MCF 10A (cell line): ENCODE results near the gene VCAM1. TPM values are rescaled to one million over a fixed set of nuclear protein-coding genes. Genes with fewer than 3 reads are reported as not detected.

ENCODE experiments used
- BruUV-seq: library from RNA; stranded (reverse); fragments of 400-500 nt; replicated peaks from 2 replicates; lab custom pipeline; 2021; lab: Mats Ljungman, UMichigan
- CTCF ChIA-PET: fragments of 300-600 bp; sonication (Branson Sonifier 250); formaldehyde crosslinking; extraction: SDS; loops from one replicate; lab custom pipeline; 2021; ENCODE audit warnings: antibody characterized with exemption, inconsistent platforms; lab: Yijun Ruan, JAX
- POLR2A ChIA-PET: fragments of 300-600, 350-650 bp; sonication (Branson Sonifier 250); formaldehyde crosslinking; extraction: SDS; loops from one replicate; lab custom pipeline; 2020; ENCODE audit warnings: antibody characterized with exemption, inconsistent platforms; lab: Yijun Ruan, JAX
- DNase-seq: peaks from one replicate; pipeline ENCODE4 v3.0.0-alpha.2; 2018; ENCODE audit not compliant: unreplicated experiment
- H3K27ac Mint-ChIP-seq: one replicate; pipeline ENCODE4 v1.8.0; 2022; ENCODE audit warnings: mild to moderate bottlenecking, low read depth, mixed read lengths; ENCODE audit not compliant: unreplicated experiment
- H3K27me3 Mint-ChIP-seq: one replicate; pipeline ENCODE4 v1.8.0; 2022; ENCODE audit warnings: mixed read lengths; ENCODE audit not compliant: insufficient read depth, unreplicated experiment
- H3K36me3 Mint-ChIP-seq: one replicate; pipeline ENCODE4 v1.8.0; 2022; ENCODE audit warnings: mild to moderate bottlenecking, moderate library complexity, mixed read lengths; ENCODE audit not compliant: insufficient read depth, unreplicated experiment
- H3K4me1 Mint-ChIP-seq: one replicate; pipeline ENCODE4 v1.8.0; 2022; ENCODE audit warnings: mixed read lengths; ENCODE audit not compliant: insufficient read depth, unreplicated experiment
- H3K4me3 Mint-ChIP-seq: one replicate; pipeline ENCODE4 v1.8.0; 2022; ENCODE audit warnings: mild to moderate bottlenecking, moderate library complexity, mixed read lengths; ENCODE audit not compliant: unreplicated experiment
- H3K9me3 Mint-ChIP-seq: one replicate; pipeline ENCODE4 v1.8.0; 2022; ENCODE audit warnings: mixed read lengths; ENCODE audit not compliant: unreplicated experiment
- intact Hi-C: fragments of 100-400 bp; cut with micrococcal nuclease; formaldehyde crosslinking; loops from 2 replicates; pipeline ENCODE4 v1.14.1; 2022
- total RNA-seq: library from RNA; stranded (reverse); gene quantifications from 2 replicates; pipeline ENCODE4 v1.2.3, GENCODE V29; 2022
- TF ChIP-seq, protein P1 (sequence below): fragments of 200-600 bp; IDR thresholded peaks from one replicate; pipeline ENCODE4 v1.8.0; 2022; ENCODE audit warnings: antibody characterized with exemption, mild to moderate bottlenecking; ENCODE audit not compliant: unreplicated experiment

Gene VCAM1
- total RNA-seq, 1 experiment from 2014 or later: not detected

- H3K27me3 Mint-ChIP-seq: peaks cover 11% of the 10 kb centered on the region
- H3K36me3 Mint-ChIP-seq: no peaks in the 10 kb centered on the region
- BruUV-seq: no TSS peak
- H3K4me1 Mint-ChIP-seq: peaks cover 8% of the 10 kb centered on the region
- H3K4me3 Mint-ChIP-seq: no peak overlapping the region
- TF ChIP-seq, protein P1, sequence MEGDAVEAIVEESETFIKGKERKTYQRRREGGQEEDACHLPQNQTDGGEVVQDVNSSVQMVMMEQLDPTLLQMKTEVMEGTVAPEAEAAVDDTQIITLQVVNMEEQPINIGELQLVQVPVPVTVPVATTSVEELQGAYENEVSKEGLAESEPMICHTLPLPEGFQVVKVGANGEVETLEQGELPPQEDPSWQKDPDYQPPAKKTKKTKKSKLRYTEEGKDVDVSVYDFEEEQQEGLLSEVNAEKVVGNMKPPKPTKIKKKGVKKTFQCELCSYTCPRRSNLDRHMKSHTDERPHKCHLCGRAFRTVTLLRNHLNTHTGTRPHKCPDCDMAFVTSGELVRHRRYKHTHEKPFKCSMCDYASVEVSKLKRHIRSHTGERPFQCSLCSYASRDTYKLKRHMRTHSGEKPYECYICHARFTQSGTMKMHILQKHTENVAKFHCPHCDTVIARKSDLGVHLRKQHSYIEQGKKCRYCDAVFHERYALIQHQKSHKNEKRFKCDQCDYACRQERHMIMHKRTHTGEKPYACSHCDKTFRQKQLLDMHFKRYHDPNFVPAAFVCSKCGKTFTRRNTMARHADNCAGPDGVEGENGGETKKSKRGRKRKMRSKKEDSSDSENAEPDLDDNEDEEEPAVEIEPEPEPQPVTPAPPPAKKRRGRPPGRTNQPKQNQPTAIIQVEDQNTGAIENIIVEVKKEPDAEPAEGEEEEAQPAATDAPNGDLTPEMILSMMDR: no peak
- peak; percentile 56 for DNase-seq
- no peaks in the 10 kb centered on the region for H3K9me3 Mint-ChIP-seq
- POLR2A ChIA-PET: no interaction called here
- no peak overlapping the region for H3K27ac Mint-ChIP-seq
- intact Hi-C loops: no loop called here
- CTCF ChIA-PET: interaction anchor here (1.8 kb wide), 1 partner anchor 147 kb away, joined by 3 read pairs; no protein-coding TSS in a partner anchor
Measured at GRCh38 chr1:100721526-100722207, 2.1 kb downstream of the VCAM1 start.

DNA sequence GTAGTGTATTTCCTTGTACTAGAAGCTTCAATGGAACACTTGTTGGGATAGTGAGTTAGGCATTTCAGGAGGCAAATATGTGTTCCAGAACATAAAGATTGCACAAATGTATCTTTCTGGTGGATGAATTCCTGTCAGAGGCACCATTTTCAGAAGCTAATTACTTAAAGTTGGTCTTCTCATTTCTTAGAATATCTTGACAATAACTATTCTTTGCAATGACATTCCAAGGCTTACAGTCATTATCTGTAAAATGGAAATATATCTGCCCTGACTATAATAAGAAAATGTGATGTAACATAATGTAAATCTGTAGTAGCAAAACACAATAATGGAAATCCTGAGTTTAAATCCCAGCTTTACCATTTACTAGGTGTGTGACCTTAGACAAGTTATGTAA lies 2.7 kb downstream of the VCAM1 start:
- no peak for DNase-seq
- ChIA-PET CTCF (interaction anchor here (1.7 kb wide), 1 partner anchor 10 kb away, joined by 8 read pairs; no protein-coding TSS in a partner anchor), POLR2A (no interaction called here)
- H3K4me3 Mint-ChIP-seq: no peak overlapping the region
- H3K4me1 Mint-ChIP-seq: peaks cover 8% of the 10 kb centered on the region
- no peak overlapping the region for H3K27ac Mint-ChIP-seq
- no peaks in the 10 kb centered on the region for H3K36me3 Mint-ChIP-seq
- intact Hi-C loops: no loop called here
- BruUV-seq: no TSS peak
- TF ChIP-seq, protein P1: no peak
- peaks cover 11% of the 10 kb centered on the region for H3K27me3 Mint-ChIP-seq
- H3K9me3 Mint-ChIP-seq: no peaks in the 10 kb centered on the region

DNA sequence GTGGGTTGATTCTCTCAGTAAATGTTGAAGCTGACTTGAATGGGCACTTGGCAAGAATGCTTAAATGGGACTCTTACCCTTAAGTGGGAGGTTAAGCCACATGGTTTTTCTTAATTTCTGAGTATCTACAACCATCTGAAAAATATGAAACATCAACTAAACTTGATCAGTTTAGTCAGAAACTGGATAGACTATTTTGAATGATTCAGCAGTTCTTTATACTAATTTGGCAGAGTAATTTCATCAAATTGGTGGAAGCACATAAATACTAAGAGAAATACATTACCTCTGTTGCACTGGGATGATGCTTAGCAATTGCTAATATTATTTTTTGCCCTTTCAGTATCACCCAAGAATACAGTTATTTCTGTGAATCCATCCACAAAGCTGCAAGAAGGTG lies 4.7 kb downstream of the VCAM1 start:
- TF ChIP-seq, protein P1: no peak
- no peak for DNase-seq
- Mint-ChIP-seq H3K9me3 (no peaks in the 10 kb centered on the region), H3K4me1 (peaks cover 8% of the 10 kb centered on the region), H3K27me3 (peaks cover 11% of the 10 kb centered on the region), H3K27ac (no peak overlapping the region), H3K4me3 (no peak overlapping the region), H3K36me3 (no peaks in the 10 kb centered on the region)
- intact Hi-C loops: no loop called here
- ChIA-PET CTCF (interaction anchor here (0.7 kb wide), 1 partner anchor 912 kb away, joined by 3 read pairs; no protein-coding TSS in a partner anchor), POLR2A (no interaction called here)
- no TSS peak for BruUV-seq

- ChIA-PET CTCF (interaction anchor here (0.6 kb wide), 2 partner anchors 83 to 231 kb away, joined by 3 to 5 read pairs; no protein-coding TSS in a partner anchor), POLR2A (no interaction called here)
- intact Hi-C loops: no loop called here
Measured at GRCh38 chr1:100730130-100730529, 10.6 kb downstream of the VCAM1 start.

More at GRCh38 chr1:100730130-100730529, 10.6 kb downstream of the VCAM1 start:
- no peak for DNase-seq
- H3K27me3 Mint-ChIP-seq: peaks cover 4% of the 10 kb centered on the region
- TF ChIP-seq, protein P1: no peak
- H3K9me3 Mint-ChIP-seq: no peaks in the 10 kb centered on the region
- H3K36me3 Mint-ChIP-seq: peaks cover 5% of the 10 kb centered on the region
- no peak overlapping the region for H3K27ac Mint-ChIP-seq
- H3K4me3 Mint-ChIP-seq: no peak overlapping the region
- no peaks in the 10 kb centered on the region for H3K4me1 Mint-ChIP-seq
- BruUV-seq: no TSS peak
